Fibroblast of lung (primary cell): Measurements from ENCODE around the gene TAF3.

Source experiments
- CTCF ChIP-seq, 2 donors: IDR thresholded peaks in 1 of 2; conservative IDR thresholded peaks in 1 of 2; 1 replicate in 1 of 2; 2 replicates in 1 of 2; pipeline ENCODE4 v1.5.1; 2011 to 2012; ENCODE audit warnings: low read length in 2 of 2, control low read depth in 1 of 2, inconsistent platforms in 1 of 2, low read depth in 1 of 2, mild to moderate bottlenecking in 1 of 2
- EZH2 ChIP-seq: IDR thresholded peaks from 2 replicates; pipeline ENCODE4 v1.5.1; 2012; ENCODE audit warnings: low read length, control low read depth, mild to moderate bottlenecking; ENCODE audit errors: missing control alignments

- TF ChIP-seq CTCF (conservative IDR thresholded peaks at IDR 0.05 in 1 of 2, IDR thresholded peaks at IDR 0.05 in 1 of 2; ENCODE audit: low read depth in 1 of 2, low read length in 2 of 2) = no peak
- TF ChIP-seq EZH2 = no peak
These were observed 18.3 kb downstream of the TAF3 start for GRCh38 chr10:7836571-7836970.
